LNCaP clone FGC (cell line): ENCODE data around the gene CACHD1.
A peak's percentile ranks its signal among the peaks of the same experiment; 100 is the strongest.

Source experiments
- DNase-seq: peaks from one replicate; pipeline ENCODE4 v3.0.0-alpha.2; 2011; ENCODE audit warnings: low read depth
- H3K4me3 ChIP-seq: 2 replicates; pipeline ENCODE4 v1.5.1; 2011; ENCODE audit warnings: mild to moderate bottlenecking, low read depth, low read length, control low read depth
- CTCF ChIP-seq: IDR thresholded peaks from 2 replicates; pipeline ENCODE4 v1.5.1; 2012; ENCODE audit warnings: mild to moderate bottlenecking; ENCODE audit not compliant: control insufficient read depth, insufficient read depth; ENCODE audit errors: extremely low read depth

The CACHD1 gene

DNA sequence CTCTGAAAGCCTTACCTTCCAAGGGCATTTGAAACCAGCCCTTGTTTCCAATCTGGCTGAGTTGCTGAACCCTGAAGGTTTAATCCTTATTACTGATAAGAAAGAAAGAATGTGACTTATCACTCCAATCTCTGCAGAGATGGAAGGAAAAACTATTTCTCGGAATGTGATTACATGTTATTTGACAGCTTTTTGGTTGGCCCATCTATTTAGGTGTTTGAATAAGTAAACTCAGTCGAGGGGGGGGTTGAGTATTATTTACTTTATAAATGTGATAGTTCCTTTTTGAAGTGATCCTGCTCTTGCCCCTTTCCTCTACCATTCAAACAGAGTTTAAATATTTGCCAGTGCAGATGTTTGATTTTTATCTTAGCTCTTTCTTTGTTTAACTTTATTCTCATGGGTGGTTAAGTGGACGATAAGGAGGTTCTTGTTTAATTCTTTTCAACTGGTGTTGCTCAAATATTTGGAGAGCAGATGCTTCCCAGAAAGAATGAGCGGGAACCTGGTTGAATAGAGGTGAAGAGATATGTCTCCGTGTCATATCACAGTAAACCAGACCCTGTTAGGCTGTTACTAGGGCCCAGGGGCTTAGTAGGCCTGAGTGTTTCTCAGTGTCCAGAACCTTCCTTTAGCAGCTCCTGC, 126.1 kb downstream of the CACHD1 start:
- no peak for TF ChIP-seq CTCF
- DNase-seq, result no peak
- no peak overlapping the region for H3K4me3 ChIP-seq

GRCh38 chr1:64597113-64597512, 127.2 kb downstream of the CACHD1 start:
- H3K4me3 ChIP-seq, result no peak overlapping the region
- DNase-seq, result no peak
- no peak for TF ChIP-seq CTCF

GRCh38 chr1:64598100-64598571, 128.2 kb downstream of the CACHD1 start:
- TF ChIP-seq CTCF, result no peak
- no peak overlapping the region for H3K4me3 ChIP-seq
- DNase-seq, result no peak

DNA sequence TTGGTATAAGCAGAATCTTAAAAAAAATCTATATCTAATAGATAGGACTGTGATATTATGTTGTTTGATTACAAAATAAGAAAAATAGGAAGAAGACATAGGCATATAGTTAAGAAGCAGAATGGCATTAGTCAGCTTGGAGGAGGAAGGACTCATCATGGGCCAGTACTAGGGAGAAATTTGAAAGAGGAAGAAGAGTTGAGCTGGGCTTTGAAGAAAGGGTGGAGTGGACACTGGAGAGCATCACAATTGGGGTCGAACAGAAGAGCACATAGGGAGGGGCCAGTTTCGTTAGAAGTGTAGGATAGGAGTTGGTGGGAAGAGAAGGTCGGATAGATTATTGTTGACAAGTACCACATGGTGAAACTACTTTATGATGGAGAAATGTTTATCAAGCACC, 129.3 kb downstream of the CACHD1 start:
- DNase-seq, result no peak
- H3K4me3 ChIP-seq, result no peak overlapping the region
- TF ChIP-seq CTCF, result no peak

- no peak for TF ChIP-seq CTCF
- no peak overlapping the region for H3K4me3 ChIP-seq
- no peak for DNase-seq
These were observed 131.3 kb downstream of the CACHD1 start for GRCh38 chr1:64601207-64601606.

GRCh38 chr1:64608005-64608650, 138.2 kb downstream of the CACHD1 start:
- peak; percentile 91 for DNase-seq
- H3K4me3 ChIP-seq, result no peak overlapping the region
- TF ChIP-seq CTCF, result no peak
